ENCODE data around the gene TMEM203. TPM values are rescaled to one million over a fixed set of nuclear protein-coding genes. Genes with fewer than 3 reads are reported as not detected.
"Not testable (repeated sequence)": the region's sequence is repeated elsewhere in the genome, so short reads cannot be mapped to it uniquely, and the experiment has no call there.

Gene TMEM203
- total RNA-seq, 4 donors from 2014 or later = 24.7 to 45.9 (median 32.0) TPM

DNA sequence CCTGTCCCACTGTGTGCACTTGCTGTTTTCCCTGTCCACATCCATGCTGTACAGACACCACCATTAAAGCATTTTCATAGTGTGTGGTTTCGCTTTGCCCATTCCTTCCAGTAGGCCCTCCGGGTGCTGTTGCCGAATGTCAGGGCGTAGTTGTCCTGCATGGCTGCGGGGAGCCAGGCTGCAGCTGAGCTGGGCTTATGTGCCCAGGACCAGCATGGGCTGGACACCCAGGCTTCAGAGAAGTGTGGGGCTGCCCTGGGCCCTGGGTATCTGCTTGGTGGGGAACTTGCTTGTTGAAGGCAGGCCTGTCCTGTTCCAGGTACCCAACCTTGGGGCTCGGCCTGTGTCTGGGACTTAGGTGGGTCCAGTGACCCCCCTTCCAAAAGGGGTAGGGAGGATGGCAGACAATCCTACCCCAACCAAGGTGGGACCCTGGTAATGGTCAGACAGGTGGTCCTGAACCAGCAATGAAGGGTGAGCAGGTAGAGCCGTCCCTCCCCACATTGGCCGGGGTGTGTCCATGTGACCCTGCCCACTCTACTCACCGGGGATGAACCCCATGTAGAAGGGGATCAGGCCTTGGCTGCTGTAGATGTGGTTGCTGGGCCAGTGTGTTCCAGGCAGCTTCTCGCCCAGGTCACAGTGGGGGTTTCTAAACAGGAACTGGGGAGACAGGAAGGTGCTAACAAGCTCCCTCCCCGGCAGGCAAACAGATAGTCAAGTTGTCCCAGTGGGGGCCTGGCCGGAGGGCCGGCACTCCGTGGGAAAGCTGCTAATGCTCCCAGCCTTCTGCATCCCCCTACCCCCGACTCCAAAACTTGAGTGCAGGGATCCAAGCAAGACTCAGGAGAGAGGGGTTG is 38.4 kb upstream of the TMEM203 start:
- peaks cover 47 to 61% of the 10 kb centered on the region in 2 donors for H3K4me1 ChIP-seq
- in situ Hi-C loops (cut with MboI; ENCODE audit: low sequenced_read_pairs in 4 of 4) (no loop called here), intact Hi-C loops (cut with DNase I; ENCODE audit: low total_unique reads) (loop anchor here (5.0 kb wide), 1 partner anchor 42 kb away; the partner anchor contains the start of gene TPRN)
- H3K27me3 ChIP-seq = no peaks in the 10 kb centered on the region
- TF ChIP-seq, protein P1, sequence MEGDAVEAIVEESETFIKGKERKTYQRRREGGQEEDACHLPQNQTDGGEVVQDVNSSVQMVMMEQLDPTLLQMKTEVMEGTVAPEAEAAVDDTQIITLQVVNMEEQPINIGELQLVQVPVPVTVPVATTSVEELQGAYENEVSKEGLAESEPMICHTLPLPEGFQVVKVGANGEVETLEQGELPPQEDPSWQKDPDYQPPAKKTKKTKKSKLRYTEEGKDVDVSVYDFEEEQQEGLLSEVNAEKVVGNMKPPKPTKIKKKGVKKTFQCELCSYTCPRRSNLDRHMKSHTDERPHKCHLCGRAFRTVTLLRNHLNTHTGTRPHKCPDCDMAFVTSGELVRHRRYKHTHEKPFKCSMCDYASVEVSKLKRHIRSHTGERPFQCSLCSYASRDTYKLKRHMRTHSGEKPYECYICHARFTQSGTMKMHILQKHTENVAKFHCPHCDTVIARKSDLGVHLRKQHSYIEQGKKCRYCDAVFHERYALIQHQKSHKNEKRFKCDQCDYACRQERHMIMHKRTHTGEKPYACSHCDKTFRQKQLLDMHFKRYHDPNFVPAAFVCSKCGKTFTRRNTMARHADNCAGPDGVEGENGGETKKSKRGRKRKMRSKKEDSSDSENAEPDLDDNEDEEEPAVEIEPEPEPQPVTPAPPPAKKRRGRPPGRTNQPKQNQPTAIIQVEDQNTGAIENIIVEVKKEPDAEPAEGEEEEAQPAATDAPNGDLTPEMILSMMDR (IDR thresholded peaks at IDR 0.05 in 4 of 5, conservative IDR thresholded peaks at IDR 0.05 in 1 of 5) = no peak
- TF ChIP-seq POLR2A (IDR thresholded peaks at IDR 0.05) = no peak
- peak overlapping the region in 2 of 4 donors; percentile 46 to 98 for H3K27ac ChIP-seq
- ATAC-seq = no peak
- no peaks in the 10 kb centered on the region for H3K9me3 ChIP-seq
- H3K36me3 ChIP-seq = peaks cover 0 to 23% of the 10 kb centered on the region in 2 donors
- no peak for DNase-seq
- no peak overlapping the region for H3K4me3 ChIP-seq

DNA sequence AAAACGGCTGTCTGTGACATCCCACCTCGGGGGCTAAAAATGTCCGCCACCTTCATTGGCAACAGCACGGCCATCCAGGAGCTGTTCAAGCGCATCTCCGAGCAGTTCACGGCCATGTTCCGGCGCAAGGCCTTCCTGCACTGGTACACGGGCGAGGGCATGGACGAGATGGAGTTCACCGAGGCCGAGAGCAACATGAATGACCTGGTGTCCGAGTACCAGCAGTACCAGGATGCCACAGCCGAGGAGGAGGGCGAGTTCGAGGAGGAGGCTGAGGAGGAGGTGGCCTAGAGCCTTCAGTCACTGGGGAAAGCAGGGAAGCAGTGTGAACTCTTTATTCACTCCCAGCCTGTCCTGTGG is 37.8 kb upstream of the TMEM203 start:
- DNase-seq; H3K4me3 ChIP-seq; ATAC-seq; H3K9me3 ChIP-seq; in situ Hi-C loops (cut with MboI; ENCODE audit: low sequenced_read_pairs in 4 of 4); H3K27me3 ChIP-seq: not testable (repeated sequence)
- intact Hi-C loops (cut with DNase I; ENCODE audit: low total_unique reads) = loop anchor here (5.0 kb wide), 1 partner anchor 41 kb away; the partner anchor contains the start of gene TPRN
- H3K4me1 ChIP-seq = peaks cover 53 to 67% of the 10 kb centered on the region in 2 donors
- H3K27ac ChIP-seq = peak overlapping the region in 2 of 4 donors; percentile 93 to 98
- peaks cover 0 to 23% of the 10 kb centered on the region in 2 donors for H3K36me3 ChIP-seq

DNA sequence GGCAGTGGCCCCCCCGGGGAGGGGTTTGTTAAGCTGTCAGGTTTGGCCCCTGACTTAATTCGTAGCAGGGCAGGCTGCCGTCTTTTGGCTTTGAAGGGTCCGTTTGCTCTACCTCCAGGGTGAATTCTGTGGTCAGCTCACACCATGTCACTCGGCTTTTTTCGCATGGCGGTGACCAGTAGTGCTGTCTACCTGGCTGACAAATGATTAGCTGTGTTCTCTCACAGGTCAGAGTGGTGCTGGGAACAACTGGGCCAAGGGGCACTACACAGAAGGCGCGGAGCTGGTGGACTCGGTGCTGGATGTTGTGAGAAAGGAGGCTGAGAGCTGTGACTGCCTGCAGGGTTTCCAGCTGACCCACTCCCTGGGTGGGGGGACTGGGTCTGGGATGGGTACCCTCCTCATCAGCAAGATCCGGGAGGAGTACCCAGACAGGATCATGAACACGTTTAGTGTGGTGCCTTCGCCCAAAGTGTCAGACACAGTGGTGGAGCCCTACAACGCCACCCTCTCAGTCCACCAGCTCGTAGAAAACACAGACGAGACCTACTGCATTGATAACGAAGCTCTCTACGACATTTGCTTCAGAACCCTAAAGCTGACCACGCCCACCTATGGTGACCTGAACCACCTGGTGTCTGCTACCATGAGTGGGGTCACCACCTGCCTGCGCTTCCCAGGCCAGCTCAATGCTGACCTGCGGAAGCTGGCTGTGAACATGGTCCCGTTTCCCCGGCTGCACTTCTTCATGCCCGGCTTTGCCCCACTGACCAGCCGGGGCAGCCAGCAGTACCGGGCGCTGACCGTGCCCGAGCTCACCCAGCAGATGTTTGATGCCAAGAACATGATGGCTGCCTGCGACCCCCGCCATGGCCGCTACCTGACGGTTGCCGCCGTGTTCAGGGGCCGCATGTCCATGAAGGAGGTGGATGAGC is 37.1 kb upstream of the TMEM203 start:
- Histone ChIP-seq H3K27ac (peak overlapping the region; percentile 89 to 98 (median 93)), H3K4me3 (peak overlapping the region; percentile 75 to 100 (median 85)), H3K9me3 (no peaks in the 10 kb centered on the region), H3K4me1 (peaks cover 53 to 68% of the 10 kb centered on the region in 2 donors), H3K27me3 (no peaks in the 10 kb centered on the region), H3K36me3 (peaks cover 0 to 23% of the 10 kb centered on the region in 2 donors)
- intact Hi-C loops (cut with DNase I; ENCODE audit: low total_unique reads) = loop anchor here (5.0 kb wide), 1 partner anchor 40 kb away; the partner anchor contains the start of gene TPRN
- in situ Hi-C loops (cut with MboI; ENCODE audit: low sequenced_read_pairs in 4 of 4) = no loop called here
- ATAC-seq (no peak), DNase-seq (no peak)
- TF ChIP-seq, protein P1 (IDR thresholded peaks at IDR 0.05 in 4 of 5, conservative IDR thresholded peaks at IDR 0.05 in 1 of 5) = no peak
- TF ChIP-seq POLR2A (IDR thresholded peaks at IDR 0.05) = no peak

DNA sequence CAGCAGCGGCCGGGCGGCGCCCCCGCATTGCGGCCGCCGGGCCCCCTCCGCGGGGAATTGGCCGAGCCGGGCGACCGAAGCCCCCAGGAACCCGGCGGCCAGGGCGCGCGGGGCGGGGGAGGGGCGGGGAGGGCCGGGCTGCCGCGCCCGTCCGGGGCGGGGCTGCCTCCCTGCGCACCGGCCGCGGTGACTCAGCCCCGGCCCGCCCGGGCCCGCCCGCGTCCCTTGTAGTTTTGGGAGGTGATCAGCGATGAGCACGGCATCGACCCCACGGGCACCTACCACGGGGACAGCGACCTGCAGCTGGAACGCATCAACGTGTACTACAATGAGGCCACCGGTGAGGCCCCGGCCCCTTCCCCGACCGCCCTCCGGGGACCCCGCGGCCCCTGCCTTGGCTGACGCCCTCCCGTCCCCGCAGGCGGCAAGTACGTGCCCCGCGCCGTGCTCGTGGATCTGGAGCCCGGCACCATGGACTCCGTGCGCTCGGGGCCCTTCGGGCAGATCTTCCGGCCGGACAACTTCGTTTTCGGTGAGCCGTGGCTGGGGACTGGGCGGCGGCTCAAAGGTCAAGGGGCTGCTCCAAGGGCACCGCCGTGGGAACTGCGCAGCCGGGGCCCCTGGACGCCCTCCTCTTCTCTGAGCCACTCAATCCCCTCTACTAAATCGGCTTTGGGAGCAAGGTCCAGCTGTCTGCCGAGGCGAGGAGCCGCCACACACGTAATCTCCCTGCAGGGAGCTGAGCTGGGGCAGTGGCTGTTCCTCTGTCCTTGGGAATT is 36.2 kb upstream of the TMEM203 start:
- TF ChIP-seq, protein P1 (IDR thresholded peaks at IDR 0.05 in 4 of 5, conservative IDR thresholded peaks at IDR 0.05 in 1 of 5) = no peak
- TF ChIP-seq POLR2A (IDR thresholded peaks at IDR 0.05) = peak in 1 of 2 donors; percentile 62
- no peaks in the 10 kb centered on the region for H3K27me3 ChIP-seq
- ATAC-seq (peak; percentile 34 to 35), DNase-seq (peak; percentile 41 to 64)
- H3K4me3 ChIP-seq = peak overlapping the region; percentile 75 to 100 (median 85)
- no peaks in the 10 kb centered on the region for H3K9me3 ChIP-seq
- in situ Hi-C loops (cut with MboI; ENCODE audit: low sequenced_read_pairs in 4 of 4) = no loop called here
- intact Hi-C loops (cut with DNase I; ENCODE audit: low total_unique reads) = loop anchor here (1.0 to 5.0 kb wide), 4 partner anchors 14 to 53 kb away; partner anchors contain the start of genes ANAPC2, NELFB, SSNA1 and TPRN
- peaks cover 0 to 23% of the 10 kb centered on the region in 2 donors for H3K36me3 ChIP-seq
- peak overlapping the region; percentile 89 to 98 (median 93) for H3K27ac ChIP-seq
- H3K4me1 ChIP-seq = peaks cover 54 to 70% of the 10 kb centered on the region in 2 donors

Measured in gastrocnemius medialis (tissue), 4 donors.